ENCODE measurements around the gene OR4Q2.
"Not testable (repeated sequence)": the region's sequence is repeated elsewhere in the genome, so short reads cannot be mapped to it uniquely, and the experiment has no call there.

DNA sequence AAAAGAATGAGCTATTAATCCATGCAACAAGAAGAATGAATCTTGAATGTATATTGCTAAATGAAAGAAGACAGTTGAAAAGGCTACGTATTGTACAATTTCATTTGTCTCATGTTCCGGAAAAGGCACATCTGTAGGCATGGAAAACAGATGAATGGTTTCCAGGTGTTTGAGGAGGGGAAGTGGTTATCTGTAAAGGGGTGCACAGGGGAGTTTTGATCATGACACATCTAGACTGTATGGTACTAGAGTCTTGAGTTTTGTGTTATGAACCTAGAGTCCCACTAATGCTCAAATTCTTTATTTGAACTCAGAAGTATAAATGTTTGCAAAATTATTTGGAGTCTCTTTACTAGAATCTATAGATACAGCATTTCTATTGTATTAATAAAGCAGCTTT lies 32.2 kb upstream of the OR4Q2 start:
- TF ChIP-seq, protein P1, sequence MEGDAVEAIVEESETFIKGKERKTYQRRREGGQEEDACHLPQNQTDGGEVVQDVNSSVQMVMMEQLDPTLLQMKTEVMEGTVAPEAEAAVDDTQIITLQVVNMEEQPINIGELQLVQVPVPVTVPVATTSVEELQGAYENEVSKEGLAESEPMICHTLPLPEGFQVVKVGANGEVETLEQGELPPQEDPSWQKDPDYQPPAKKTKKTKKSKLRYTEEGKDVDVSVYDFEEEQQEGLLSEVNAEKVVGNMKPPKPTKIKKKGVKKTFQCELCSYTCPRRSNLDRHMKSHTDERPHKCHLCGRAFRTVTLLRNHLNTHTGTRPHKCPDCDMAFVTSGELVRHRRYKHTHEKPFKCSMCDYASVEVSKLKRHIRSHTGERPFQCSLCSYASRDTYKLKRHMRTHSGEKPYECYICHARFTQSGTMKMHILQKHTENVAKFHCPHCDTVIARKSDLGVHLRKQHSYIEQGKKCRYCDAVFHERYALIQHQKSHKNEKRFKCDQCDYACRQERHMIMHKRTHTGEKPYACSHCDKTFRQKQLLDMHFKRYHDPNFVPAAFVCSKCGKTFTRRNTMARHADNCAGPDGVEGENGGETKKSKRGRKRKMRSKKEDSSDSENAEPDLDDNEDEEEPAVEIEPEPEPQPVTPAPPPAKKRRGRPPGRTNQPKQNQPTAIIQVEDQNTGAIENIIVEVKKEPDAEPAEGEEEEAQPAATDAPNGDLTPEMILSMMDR (conservative IDR thresholded peaks at IDR 0.05; ENCODE audit: low read length), result not testable (repeated sequence)
- not testable (repeated sequence) for TF ChIP-seq EZH2phosphoT487 (IDR thresholded peaks at IDR 0.05; ENCODE audit: borderline replicate concordance, low read depth, low read length)
